Measurements from ENCODE around the gene SLC9C1.

The SLC9C1 gene

DNA sequence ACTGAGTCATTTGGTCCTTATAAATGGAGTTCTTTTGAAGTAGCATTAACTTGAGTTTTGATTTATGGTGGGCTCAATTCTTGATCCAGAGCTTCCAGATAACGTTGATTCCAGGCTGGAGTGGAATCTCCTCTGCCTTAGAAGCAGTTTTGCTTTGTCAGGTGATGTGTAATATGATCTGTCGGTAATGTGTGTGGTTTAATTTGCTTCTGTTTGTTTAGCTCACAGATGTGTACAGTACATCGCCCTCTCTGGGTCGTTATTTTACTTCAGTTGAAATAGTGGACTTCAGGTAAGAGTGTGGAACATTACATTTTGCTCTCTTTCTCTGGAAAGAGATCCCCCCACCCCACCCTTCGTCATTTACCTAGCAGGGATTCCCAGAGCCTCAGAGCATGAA lies 184.7 kb downstream of the SLC9C1 start:
- DNase-seq (ENCODE audit: extremely low spot score), result no peak
- ChIA-PET POLR2A (no interaction called here), CTCF (interaction anchor here (0.6 to 3.5 kb wide), 6 partner anchors 10 to 424 kb away, joined by 3 to 61 read pairs (median 6); partner anchors contain the start of gene CD200)
- TF ChIP-seq, protein P1, sequence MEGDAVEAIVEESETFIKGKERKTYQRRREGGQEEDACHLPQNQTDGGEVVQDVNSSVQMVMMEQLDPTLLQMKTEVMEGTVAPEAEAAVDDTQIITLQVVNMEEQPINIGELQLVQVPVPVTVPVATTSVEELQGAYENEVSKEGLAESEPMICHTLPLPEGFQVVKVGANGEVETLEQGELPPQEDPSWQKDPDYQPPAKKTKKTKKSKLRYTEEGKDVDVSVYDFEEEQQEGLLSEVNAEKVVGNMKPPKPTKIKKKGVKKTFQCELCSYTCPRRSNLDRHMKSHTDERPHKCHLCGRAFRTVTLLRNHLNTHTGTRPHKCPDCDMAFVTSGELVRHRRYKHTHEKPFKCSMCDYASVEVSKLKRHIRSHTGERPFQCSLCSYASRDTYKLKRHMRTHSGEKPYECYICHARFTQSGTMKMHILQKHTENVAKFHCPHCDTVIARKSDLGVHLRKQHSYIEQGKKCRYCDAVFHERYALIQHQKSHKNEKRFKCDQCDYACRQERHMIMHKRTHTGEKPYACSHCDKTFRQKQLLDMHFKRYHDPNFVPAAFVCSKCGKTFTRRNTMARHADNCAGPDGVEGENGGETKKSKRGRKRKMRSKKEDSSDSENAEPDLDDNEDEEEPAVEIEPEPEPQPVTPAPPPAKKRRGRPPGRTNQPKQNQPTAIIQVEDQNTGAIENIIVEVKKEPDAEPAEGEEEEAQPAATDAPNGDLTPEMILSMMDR (IDR thresholded peaks at IDR 0.05; ENCODE audit: control extremely low read depth, extremely low read depth, low read depth, missing control alignments), result no peak

DNA sequence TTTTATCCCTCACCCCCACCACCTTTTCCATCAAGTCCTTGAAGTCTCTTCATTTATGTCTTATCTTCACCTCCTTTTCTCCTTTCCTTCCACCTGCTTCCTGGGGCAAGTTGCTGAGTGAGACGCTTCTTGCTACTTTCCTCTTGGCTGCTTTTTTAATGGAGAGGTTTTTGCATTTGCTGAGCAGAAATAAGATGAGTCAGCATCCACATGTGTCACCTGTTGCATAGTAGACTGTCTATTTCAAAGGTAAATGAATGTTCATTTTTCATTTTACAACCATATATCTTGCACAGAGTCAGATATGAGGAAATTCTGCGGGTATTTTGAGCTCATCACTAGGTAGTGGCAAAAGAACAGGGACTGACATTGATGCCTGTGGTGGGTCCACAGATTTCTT lies 189.2 kb downstream of the SLC9C1 start:
- ChIA-PET CTCF (interaction anchor here (1.6 kb wide), 1 partner anchor 32 kb away, joined by 3 read pairs; no protein-coding TSS in a partner anchor), POLR2A (no interaction called here)
- DNase-seq (ENCODE audit: extremely low spot score), result no peak
- TF ChIP-seq, protein P1 (IDR thresholded peaks at IDR 0.05; ENCODE audit: control extremely low read depth, extremely low read depth, low read depth, missing control alignments), result no peak

DNA sequence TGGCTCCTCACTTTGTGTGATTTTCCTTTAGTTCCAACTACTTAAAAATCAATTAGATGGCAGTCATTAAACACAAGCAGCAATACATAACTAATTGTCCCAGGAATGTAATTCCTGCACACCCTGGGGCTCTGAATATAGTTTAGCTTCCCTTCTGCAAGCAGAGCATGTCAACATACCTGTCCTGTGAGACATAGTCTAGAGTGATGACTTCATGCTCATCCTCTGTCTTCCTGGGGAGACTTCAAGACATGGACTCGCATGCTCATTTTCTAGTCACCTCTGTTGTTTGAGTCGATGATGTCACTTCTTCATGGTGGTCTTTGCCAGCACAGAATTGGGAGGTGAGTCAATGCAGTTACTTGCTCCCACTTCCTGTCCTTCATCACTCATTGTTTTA lies 192.1 kb downstream of the SLC9C1 start:
- ChIA-PET POLR2A (no interaction called here), CTCF (interaction anchor here (1.6 to 5.6 kb wide), 2 partner anchors 9 kb away, joined by 3 to 44 read pairs; no protein-coding TSS in a partner anchor)
- no peak for DNase-seq (ENCODE audit: extremely low spot score)
- TF ChIP-seq, protein P1 (IDR thresholded peaks at IDR 0.05; ENCODE audit: control extremely low read depth, extremely low read depth, low read depth, missing control alignments), result no peak

DNA sequence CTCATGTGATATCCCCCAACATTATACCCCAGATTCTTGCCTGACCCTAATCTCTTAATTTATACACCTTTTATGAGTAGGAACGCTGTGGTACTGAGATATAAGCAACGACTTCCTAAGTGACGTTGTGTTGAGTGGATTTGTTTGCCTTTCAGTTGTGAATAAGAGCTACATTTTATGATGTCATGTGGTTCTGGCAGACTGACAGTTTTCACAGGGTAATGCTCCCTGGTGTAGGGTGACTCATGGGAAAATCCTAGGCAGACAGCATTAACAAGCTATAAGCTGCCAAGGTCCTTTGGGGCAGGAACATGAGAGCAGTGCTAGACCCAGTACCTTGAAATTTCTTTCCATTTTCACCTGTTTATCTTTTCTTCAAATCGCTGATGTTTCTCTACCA lies 196.6 kb downstream of the SLC9C1 start:
- no peak for DNase-seq (ENCODE audit: extremely low spot score)
- CTCF ChIA-PET, result interaction anchor here (1.4 to 5.6 kb wide), 3 partner anchors 11 to 16 kb away, joined by 4 to 44 read pairs (median 7); partner anchors contain the start of gene C3orf52
- POLR2A ChIA-PET, result interaction anchor here (0.6 to 0.7 kb wide), 2 partner anchors 9 to 14 kb away, joined by 4 to 8 read pairs; no protein-coding TSS in a partner anchor
- TF ChIP-seq, protein P1 (IDR thresholded peaks at IDR 0.05; ENCODE audit: control extremely low read depth, extremely low read depth, low read depth, missing control alignments), result no peak

DNA sequence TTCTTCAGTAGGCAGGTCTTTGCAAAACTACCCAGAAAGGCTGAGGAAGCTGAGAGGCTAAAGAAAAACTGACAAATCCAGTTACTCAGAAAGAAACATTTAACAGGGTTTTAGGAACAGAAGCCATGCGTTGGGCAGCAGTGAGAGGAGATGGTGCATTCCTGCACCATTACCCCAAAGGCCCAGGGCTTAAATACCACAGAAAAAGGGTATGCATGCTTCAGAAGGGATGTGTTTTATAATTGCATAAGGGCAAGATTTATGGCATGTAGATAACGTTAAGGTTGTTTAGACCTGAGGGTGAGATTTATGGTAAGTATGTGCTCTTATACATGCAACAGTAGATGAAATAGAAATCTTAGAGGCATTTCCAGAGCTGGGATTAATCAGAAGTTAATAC lies 197.8 kb downstream of the SLC9C1 start:
- ChIA-PET CTCF (no interaction called here), POLR2A (no interaction called here)
- TF ChIP-seq, protein P1 (IDR thresholded peaks at IDR 0.05; ENCODE audit: control extremely low read depth, extremely low read depth, low read depth, missing control alignments), result no peak
- no peak for DNase-seq (ENCODE audit: extremely low spot score)

DNA sequence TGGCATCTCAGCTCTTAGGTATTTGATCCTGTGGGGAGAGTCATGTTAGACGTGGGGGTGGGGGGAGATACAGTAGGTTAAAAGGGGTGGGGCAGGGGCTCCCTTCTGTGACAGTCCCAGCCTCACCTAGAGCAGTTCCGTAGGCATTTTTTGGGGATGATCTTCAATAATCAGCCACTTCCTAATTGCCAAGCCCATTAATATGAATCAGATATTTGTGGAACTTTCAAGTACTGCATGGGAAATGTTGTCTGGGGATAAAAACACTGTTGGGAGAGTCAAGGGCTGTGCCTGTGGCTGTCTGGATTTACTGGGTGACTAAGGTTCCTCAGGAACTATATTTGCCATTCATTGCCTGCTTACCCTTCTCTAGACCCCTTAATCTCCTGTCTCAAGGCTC lies 198.3 kb downstream of the SLC9C1 start:
- no peak for DNase-seq (ENCODE audit: extremely low spot score)
- TF ChIP-seq, protein P1 (IDR thresholded peaks at IDR 0.05; ENCODE audit: control extremely low read depth, extremely low read depth, low read depth, missing control alignments), result no peak
- POLR2A ChIA-PET, result no interaction called here
- CTCF ChIA-PET, result no interaction called here
